Nephron progenitor cell (in vitro differentiated cells): Measurements from ENCODE around the gene SYT12.

ENCODE experiments used
- DNase-seq: peaks from one replicate; pipeline ENCODE4 v3.0.0; 2021
- H3K27ac Mint-ChIP-seq: 2 replicates; pipeline ENCODE4 v1.8.0; 2021; ENCODE audit warnings: mild to moderate bottlenecking, moderate library complexity, mixed read lengths
- H3K27me3 Mint-ChIP-seq: 2 replicates; pipeline ENCODE4 v1.8.0; 2021; ENCODE audit warnings: mild to moderate bottlenecking, low read depth, mixed read lengths; ENCODE audit not compliant: poor library complexity
- H3K36me3 Mint-ChIP-seq: 2 replicates; pipeline ENCODE4 v1.8.0; 2021; ENCODE audit warnings: low read depth, mixed read lengths
- H3K4me1 Mint-ChIP-seq: 2 replicates; pipeline ENCODE4 v1.8.0; 2021; ENCODE audit warnings: mixed read lengths
- H3K4me3 Mint-ChIP-seq: 2 replicates; pipeline ENCODE4 v1.8.0; 2021; ENCODE audit warnings: mild to moderate bottlenecking, moderate library complexity, mixed read lengths
- H3K9me3 Mint-ChIP-seq: 2 replicates; pipeline ENCODE4 v1.8.0; 2021; ENCODE audit warnings: mild to moderate bottlenecking, moderate library complexity, mixed read lengths
- CTCF ChIP-seq: fragments of 200-600 bp; sonication (generic); IDR thresholded peaks from 2 replicates; pipeline ENCODE4 v1.5.0; 2021; ENCODE audit warnings: antibody characterized with exemption

Gene SYT12

GRCh38 chr11:67006029-67006884 is 16.7 kb upstream of the SYT12 start:
- Mint-ChIP-seq H3K27me3 (peaks cover 18% of the 10 kb centered on the region), H3K4me1 (peaks cover 32% of the 10 kb centered on the region), H3K27ac (no peak overlapping the region)

DNA sequence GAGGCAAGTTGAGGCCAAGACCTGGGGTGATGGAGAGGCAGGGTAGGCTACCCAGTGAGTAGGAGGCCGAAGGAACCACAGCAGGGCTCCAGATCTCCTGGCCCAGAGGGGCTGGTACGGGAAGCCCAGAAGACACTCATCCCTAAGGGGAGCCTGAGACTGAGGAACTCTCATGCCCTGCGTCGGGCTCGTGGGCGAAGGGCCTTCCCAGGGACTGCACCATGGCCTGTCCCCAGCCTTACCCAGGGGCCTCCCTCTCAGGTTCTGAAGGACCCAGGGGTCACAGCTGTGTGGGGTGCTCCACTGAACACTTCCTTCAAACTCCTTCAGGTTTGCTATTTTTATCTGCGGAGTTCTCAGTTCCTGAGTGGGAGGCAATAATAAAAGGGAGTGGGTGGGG is 15.8 kb upstream of the SYT12 start:
- peaks cover 18% of the 10 kb centered on the region for H3K27me3 Mint-ChIP-seq
- peaks cover 32% of the 10 kb centered on the region for H3K4me1 Mint-ChIP-seq
- H3K36me3 Mint-ChIP-seq = no peaks in the 10 kb centered on the region
- no peak for DNase-seq
- H3K27ac Mint-ChIP-seq = no peak overlapping the region
- no peak overlapping the region for H3K4me3 Mint-ChIP-seq
- no peak for TF ChIP-seq CTCF
- no peaks in the 10 kb centered on the region for H3K9me3 Mint-ChIP-seq

More at GRCh38 chr11:67006029-67006884, 16.7 kb upstream of the SYT12 start:
- H3K9me3 Mint-ChIP-seq = no peaks in the 10 kb centered on the region
- H3K36me3 Mint-ChIP-seq = no peaks in the 10 kb centered on the region
- H3K4me3 Mint-ChIP-seq = no peak overlapping the region
- no peak for DNase-seq
- no peak for TF ChIP-seq CTCF

DNA sequence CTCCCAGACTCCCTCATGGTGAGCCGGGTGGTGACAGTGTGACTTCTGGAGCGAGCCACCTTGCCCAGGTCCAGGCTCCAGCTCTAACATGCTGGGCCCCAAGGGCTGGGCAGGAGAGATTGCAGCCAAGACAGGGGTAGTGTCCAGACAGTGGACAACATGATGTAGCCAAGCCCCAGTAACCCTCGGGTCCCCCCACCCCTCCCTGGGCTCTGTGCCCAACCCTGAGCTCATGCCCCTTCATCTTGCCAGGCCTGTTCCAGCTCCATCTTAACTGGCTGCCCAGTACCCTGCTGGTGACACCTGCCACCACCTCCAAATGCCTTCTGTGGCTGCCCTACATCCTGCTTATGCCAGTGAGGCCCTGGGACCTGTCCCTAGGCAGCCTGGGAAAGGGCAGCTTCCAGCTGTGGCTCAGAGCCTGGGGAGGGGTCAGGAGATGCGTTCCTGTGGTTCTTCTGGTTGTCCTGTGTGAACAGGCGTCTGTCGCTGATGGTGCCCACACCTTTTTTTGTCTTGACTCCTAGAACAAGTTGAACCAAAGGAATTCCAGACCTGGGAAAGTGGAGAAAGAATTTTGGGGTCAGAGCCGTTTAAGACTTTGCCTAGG is 12.5 kb upstream of the SYT12 start:
- DNase-seq = no peak
- Mint-ChIP-seq H3K4me1 (peaks cover 46% of the 10 kb centered on the region), H3K36me3 (no peaks in the 10 kb centered on the region), H3K4me3 (no peak overlapping the region), H3K27ac (no peak overlapping the region), H3K9me3 (no peaks in the 10 kb centered on the region), H3K27me3 (peaks cover 23% of the 10 kb centered on the region)
- TF ChIP-seq CTCF = no peak

GRCh38 chr11:67013511-67014045 is 9.4 kb upstream of the SYT12 start:
- H3K27me3 Mint-ChIP-seq = peaks cover 22% of the 10 kb centered on the region
- peaks cover 30% of the 10 kb centered on the region for H3K4me1 Mint-ChIP-seq
- peaks cover under 1% of the 10 kb centered on the region for H3K9me3 Mint-ChIP-seq
- H3K36me3 Mint-ChIP-seq = no peaks in the 10 kb centered on the region
- H3K4me3 Mint-ChIP-seq = no peak overlapping the region
- DNase-seq = no peak
- no peak for TF ChIP-seq CTCF
- H3K27ac Mint-ChIP-seq = no peak overlapping the region

GRCh38 chr11:67014343-67014742 is 8.6 kb upstream of the SYT12 start:
- peaks cover 27% of the 10 kb centered on the region for H3K4me1 Mint-ChIP-seq
- H3K36me3 Mint-ChIP-seq = no peaks in the 10 kb centered on the region
- no peak overlapping the region for H3K27ac Mint-ChIP-seq
- DNase-seq = no peak
- no peak overlapping the region for H3K4me3 Mint-ChIP-seq
- TF ChIP-seq CTCF = no peak
- peaks cover 23% of the 10 kb centered on the region for H3K27me3 Mint-ChIP-seq
- peaks cover 5% of the 10 kb centered on the region for H3K9me3 Mint-ChIP-seq
